Measurements from ENCODE around the gene RPL36.

DNA sequence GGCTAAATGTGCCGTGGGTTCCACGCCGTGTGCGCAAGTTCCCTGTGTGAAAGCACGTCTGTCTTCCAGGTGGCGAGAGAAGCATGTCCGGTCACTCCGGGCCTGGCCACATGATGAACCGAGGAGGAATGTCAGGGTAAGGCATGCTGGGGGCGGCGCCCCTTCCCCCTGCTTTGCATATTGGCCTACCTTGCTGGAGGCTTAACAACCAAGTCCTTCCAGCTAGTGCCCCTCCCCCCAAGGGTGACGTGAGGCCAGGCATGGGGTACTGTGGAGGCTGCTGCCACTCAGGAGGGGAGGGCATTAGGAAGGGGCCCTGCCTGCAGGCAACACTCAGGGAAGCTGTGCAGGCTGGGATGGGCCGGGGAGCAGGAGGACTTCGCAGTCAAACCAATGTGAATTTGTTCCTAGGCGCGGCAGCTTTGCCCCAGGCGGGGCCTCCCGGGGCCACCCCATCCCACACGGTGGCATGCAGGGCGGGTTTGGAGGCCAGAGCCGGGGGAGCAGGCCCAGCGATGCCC, 22.3 kb upstream of the RPL36 start:
- no peak for TF ChIP-seq CTBP1 (IDR thresholded peaks at IDR 0.05; ENCODE audit: borderline replicate concordance)
- TF ChIP-seq SUZ12 (IDR thresholded peaks at IDR 0.05): no peak
- TF ChIP-seq ARNT (IDR thresholded peaks at IDR 0.05): no peak
- TF ChIP-seq FOXK2 (IDR thresholded peaks at IDR 0.05): no peak
- no peak for TF ChIP-seq FOXA1 (IDR thresholded peaks at IDR 0.05)
- no peak for TF ChIP-seq ZNF384 (IDR thresholded peaks at IDR 0.05)
- no peak for TF ChIP-seq FOXM1 (IDR thresholded peaks at IDR 0.05; ENCODE audit: borderline replicate concordance)
- TF ChIP-seq BHLHE40 (IDR thresholded peaks at IDR 0.05; ENCODE audit: borderline replicate concordance): no peak
- TF ChIP-seq SP1 (IDR thresholded peaks at IDR 0.05): no peak
- no peak for TF ChIP-seq L3MBTL2 (conservative IDR thresholded peaks at IDR 0.05)
- no peak for TF ChIP-seq HDGF (IDR thresholded peaks at IDR 0.05; ENCODE audit: borderline replicate concordance)
- no peak for TF ChIP-seq TARDBP (IDR thresholded peaks at IDR 0.05)
- TF ChIP-seq PKNOX1 (IDR thresholded peaks at IDR 0.05): no peak
- no peak for TF ChIP-seq NFRKB (IDR thresholded peaks at IDR 0.05)

All from HEK293T (cell line).